Neural progenitor cell (in vitro differentiated cells): ENCODE results near the gene SLC2A13.

ENCODE experiments used
- CTCF ChIP-seq: fragments of 200-600 bp; sonication (generic); IDR thresholded peaks from 2 replicates; pipeline ENCODE4 v1.5.1; 2017; ENCODE audit warnings: antibody characterized with exemption, mild to moderate bottlenecking
- EZH2 ChIP-seq: fragments of 200-600 bp; sonication (generic); IDR thresholded peaks from 2 replicates; pipeline ENCODE4 v1.6.1; 2017; ENCODE audit warnings: antibody characterized with exemption, mild to moderate bottlenecking, moderate library complexity

GRCh38 chr12:39874785-39875184 lies 231.1 kb downstream of the SLC2A13 start:
- TF ChIP-seq CTCF (no peak), EZH2 (no peak)
